BLaER1 (cell line): Measurements from ENCODE around the gene SMOC2.

Source experiments
- H3K27ac ChIP-seq: shearing (Covaris generic); formaldehyde crosslinking; 2 replicates; pipeline ENCODE4 v1.8.1; 2022
- H3K27me3 ChIP-seq: shearing (Covaris generic); formaldehyde crosslinking; 2 replicates; pipeline ENCODE4 v1.8.1; 2022
- H3K36me3 ChIP-seq: shearing (Covaris generic); formaldehyde crosslinking; 2 replicates; pipeline ENCODE4 v1.8.1; 2022
- H3K4me1 ChIP-seq: shearing (Covaris generic); formaldehyde crosslinking; 2 replicates; pipeline ENCODE4 v1.8.1; 2022
- H3K4me2 ChIP-seq: shearing (Covaris generic); formaldehyde crosslinking; 2 replicates; pipeline ENCODE4 v1.8.1; 2022
- H3K4me3 ChIP-seq: shearing (Covaris generic); formaldehyde crosslinking; 2 replicates; pipeline ENCODE4 v1.8.1; 2022
- H3K9ac ChIP-seq: shearing (Covaris generic); formaldehyde crosslinking; 2 replicates; pipeline ENCODE4 v1.8.1; 2022
- H3K9me3 ChIP-seq: shearing (Covaris generic); formaldehyde crosslinking; 2 replicates; pipeline ENCODE4 v1.8.1; 2022
- H4K20me1 ChIP-seq: shearing (Covaris generic); formaldehyde crosslinking; 2 replicates; pipeline ENCODE4 v1.8.1; 2022
- Cebpa-rat ChIP-seq: shearing (Covaris generic); IDR thresholded peaks from 2 replicates; pipeline ENCODE4 v1.8.1; 2022

SMOC2 gene

GRCh38 chr6:168611691-168612090 lies 170.7 kb downstream of the SMOC2 start:
- Histone ChIP-seq H3K27me3 (no peaks in the 10 kb centered on the region), H3K4me1 (peaks cover 45% of the 10 kb centered on the region), H3K9ac (no peak overlapping the region), H4K20me1 (no peaks in the 10 kb centered on the region), H3K4me3 (no peak overlapping the region), H3K4me2 (no peak overlapping the region), H3K36me3 (no peaks in the 10 kb centered on the region), H3K9me3 (peaks cover 30% of the 10 kb centered on the region), H3K27ac (no peak overlapping the region)
- TF ChIP-seq Cebpa-rat, result no peak

- H3K9me3 ChIP-seq, result peaks cover 30% of the 10 kb centered on the region
- no peaks in the 10 kb centered on the region for H3K27me3 ChIP-seq
- H3K9ac ChIP-seq, result no peak overlapping the region
- no peak for TF ChIP-seq Cebpa-rat
- no peaks in the 10 kb centered on the region for H3K36me3 ChIP-seq
- no peak overlapping the region for H3K27ac ChIP-seq
- H3K4me1 ChIP-seq, result peaks cover 36% of the 10 kb centered on the region
- no peak overlapping the region for H3K4me2 ChIP-seq
- H4K20me1 ChIP-seq, result no peaks in the 10 kb centered on the region
- no peak overlapping the region for H3K4me3 ChIP-seq
Measured at GRCh38 chr6:168612586-168612985, 171.6 kb downstream of the SMOC2 start.

GRCh38 chr6:168615837-168616236 lies 174.9 kb downstream of the SMOC2 start:
- TF ChIP-seq Cebpa-rat, result no peak
- Histone ChIP-seq H3K4me2 (no peak overlapping the region), H3K36me3 (no peaks in the 10 kb centered on the region), H4K20me1 (no peaks in the 10 kb centered on the region), H3K4me1 (peaks cover 15% of the 10 kb centered on the region), H3K9ac (no peak overlapping the region), H3K27ac (no peak overlapping the region), H3K27me3 (no peaks in the 10 kb centered on the region), H3K9me3 (peaks cover 31% of the 10 kb centered on the region), H3K4me3 (no peak overlapping the region)

GRCh38 chr6:168616816-168617765 lies 176.1 kb downstream of the SMOC2 start:
- no peak overlapping the region for H3K4me3 ChIP-seq
- no peaks in the 10 kb centered on the region for H3K36me3 ChIP-seq
- no peak for TF ChIP-seq Cebpa-rat
- H4K20me1 ChIP-seq, result no peaks in the 10 kb centered on the region
- H3K9me3 ChIP-seq, result peaks cover 44% of the 10 kb centered on the region
- H3K4me1 ChIP-seq, result peaks cover 11% of the 10 kb centered on the region
- no peak overlapping the region for H3K9ac ChIP-seq
- no peaks in the 10 kb centered on the region for H3K27me3 ChIP-seq
- no peak overlapping the region for H3K4me2 ChIP-seq
- no peak overlapping the region for H3K27ac ChIP-seq

GRCh38 chr6:168618546-168619315 lies 177.7 kb downstream of the SMOC2 start:
- no peak for TF ChIP-seq Cebpa-rat
- Histone ChIP-seq H3K4me3 (no peak overlapping the region), H3K9ac (no peak overlapping the region)

GRCh38 chr6:168619560-168620314 lies 178.8 kb downstream of the SMOC2 start:
- Histone ChIP-seq H3K27ac (peak overlapping the region; percentile 9; the same call in 1 of the 2 replicates), H3K27me3 (no peaks in the 10 kb centered on the region), H3K4me3 (no peak overlapping the region), H3K36me3 (no peaks in the 10 kb centered on the region), H4K20me1 (no peaks in the 10 kb centered on the region), H3K4me1 (peaks cover 11% of the 10 kb centered on the region), H3K4me2 (peak overlapping the region; percentile 67), H3K9ac (no peak overlapping the region), H3K9me3 (peaks cover 32% of the 10 kb centered on the region)
- TF ChIP-seq Cebpa-rat, result no peak

More at GRCh38 chr6:168618546-168619315, 177.7 kb downstream of the SMOC2 start:
- no peaks in the 10 kb centered on the region for H3K36me3 ChIP-seq
- H4K20me1 ChIP-seq, result no peaks in the 10 kb centered on the region
- no peak overlapping the region for H3K27ac ChIP-seq
- peaks cover 11% of the 10 kb centered on the region for H3K4me1 ChIP-seq
- peaks cover 35% of the 10 kb centered on the region for H3K9me3 ChIP-seq
- peak overlapping the region; percentile 67; the same call in 1 of the 2 replicates for H3K4me2 ChIP-seq
- no peaks in the 10 kb centered on the region for H3K27me3 ChIP-seq

GRCh38 chr6:168620578-168620977 lies 179.6 kb downstream of the SMOC2 start:
- H3K27me3 ChIP-seq, result no peaks in the 10 kb centered on the region
- H3K4me2 ChIP-seq, result no peak overlapping the region
- H4K20me1 ChIP-seq, result no peaks in the 10 kb centered on the region
- peaks cover 24% of the 10 kb centered on the region for H3K9me3 ChIP-seq
- TF ChIP-seq Cebpa-rat, result no peak
- H3K4me3 ChIP-seq, result no peak overlapping the region
- H3K27ac ChIP-seq, result no peak overlapping the region
- no peaks in the 10 kb centered on the region for H3K36me3 ChIP-seq
- H3K4me1 ChIP-seq, result peaks cover 11% of the 10 kb centered on the region
- H3K9ac ChIP-seq, result no peak overlapping the region

GRCh38 chr6:168623736-168624135 lies 182.8 kb downstream of the SMOC2 start:
- H3K27ac ChIP-seq, result no peak overlapping the region
- H3K4me3 ChIP-seq, result no peak overlapping the region
- peaks cover 22% of the 10 kb centered on the region for H3K9me3 ChIP-seq
- no peak overlapping the region for H3K9ac ChIP-seq
- no peaks in the 10 kb centered on the region for H3K27me3 ChIP-seq
- no peak overlapping the region for H3K4me2 ChIP-seq
- no peak for TF ChIP-seq Cebpa-rat
- no peaks in the 10 kb centered on the region for H3K36me3 ChIP-seq
- H4K20me1 ChIP-seq, result no peaks in the 10 kb centered on the region
- peaks cover 11% of the 10 kb centered on the region for H3K4me1 ChIP-seq

GRCh38 chr6:168624540-168624939 lies 183.6 kb downstream of the SMOC2 start:
- Histone ChIP-seq H3K4me1 (peaks cover 4% of the 10 kb centered on the region), H3K9me3 (peaks cover 22% of the 10 kb centered on the region), H3K27ac (no peak overlapping the region), H3K4me3 (no peak overlapping the region), H3K27me3 (no peaks in the 10 kb centered on the region), H3K36me3 (no peaks in the 10 kb centered on the region), H3K9ac (no peak overlapping the region), H4K20me1 (no peaks in the 10 kb centered on the region), H3K4me2 (no peak overlapping the region)
- TF ChIP-seq Cebpa-rat, result no peak
